SW 1271 (cell line): ENCODE data around the gene TENM4.

ENCODE experiments used
- DNase-seq, 2 experiments: peaks; one replicate each; lab custom pipeline; 2025; lab: John Stamatoyannopoulos, UW

TENM4 gene

GRCh38 chr11:78657441-78657840 is 783.4 kb downstream of the TENM4 start:
- no peak for DNase-seq

GRCh38 chr11:78656984-78657383 is 783.8 kb downstream of the TENM4 start:
- no peak for DNase-seq

DNA sequence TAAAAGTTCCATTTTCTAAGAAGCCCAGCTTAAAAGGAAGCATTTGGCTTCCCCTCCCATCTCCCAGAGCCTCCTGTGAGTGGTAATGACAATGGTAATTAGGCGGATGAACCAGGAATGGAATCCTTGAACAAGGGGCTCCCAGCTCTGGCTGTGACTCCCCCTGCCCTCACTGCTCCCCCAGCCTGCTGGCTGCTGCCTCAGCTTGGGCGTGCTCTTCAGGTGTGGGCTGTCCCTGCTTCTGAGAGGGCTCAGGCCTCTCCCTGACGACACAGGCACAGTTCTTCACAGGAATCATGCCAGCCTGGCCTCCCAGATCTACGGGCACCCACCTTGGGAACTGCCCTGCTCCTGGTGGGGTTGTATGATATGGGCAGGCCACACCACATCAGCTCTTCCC is 784.5 kb downstream of the TENM4 start:
- DNase-seq: no peak

GRCh38 chr11:78655561-78655960 is 785.3 kb downstream of the TENM4 start:
- DNase-seq: no peak

- DNase-seq: no peak
Observed at GRCh38 chr11:78654866-78655265, 786.0 kb downstream of the TENM4 start.

DNA sequence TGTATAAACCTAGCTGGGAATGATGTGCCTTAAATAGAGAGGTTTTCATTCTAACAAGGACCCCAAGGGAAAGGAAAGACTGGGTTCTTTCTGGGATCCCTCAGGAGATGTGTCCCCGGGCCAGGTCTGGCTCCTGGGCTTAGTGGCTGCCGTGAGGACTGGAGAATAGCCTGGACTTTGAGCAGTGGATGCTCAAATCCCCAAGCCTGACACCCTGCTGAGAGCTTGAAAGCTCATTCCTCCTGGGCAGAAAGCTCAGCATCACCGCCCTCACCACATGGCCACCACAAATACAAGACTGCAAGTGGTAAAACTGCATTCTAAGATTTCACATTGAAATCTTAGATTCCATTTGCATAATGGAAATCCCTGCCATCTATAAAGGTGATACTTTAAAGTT is 786.8 kb downstream of the TENM4 start:
- DNase-seq: no peak

DNA sequence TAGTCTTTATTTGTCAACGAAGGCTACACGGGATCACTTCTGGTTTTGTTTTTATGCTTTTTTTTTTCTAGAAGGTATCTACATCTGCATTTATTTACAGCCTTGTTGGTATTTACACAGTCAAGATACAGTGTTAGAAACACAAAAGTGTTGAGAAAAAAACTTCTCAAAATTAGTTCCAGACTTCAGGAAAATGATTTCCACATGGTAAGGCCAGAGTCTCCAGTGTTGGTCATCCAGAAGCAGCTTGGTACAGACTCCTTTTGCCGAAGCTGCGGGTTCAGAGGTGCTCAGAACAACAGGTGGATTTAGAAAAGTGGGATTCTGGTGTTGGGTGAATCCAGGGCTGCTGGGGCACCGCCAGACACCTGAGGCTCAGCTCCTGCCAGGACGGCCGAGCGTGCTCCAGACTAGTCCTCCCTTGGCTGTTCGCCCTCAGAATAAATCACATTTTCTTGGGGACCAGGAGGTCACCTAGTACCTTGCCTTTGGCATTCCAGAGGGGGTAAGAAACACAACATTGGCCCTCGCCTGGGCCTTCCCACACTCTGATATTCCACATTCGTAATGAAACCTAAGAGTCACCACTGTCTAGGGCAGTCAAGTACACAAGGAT is 787.4 kb downstream of the TENM4 start:
- DNase-seq: no peak

- DNase-seq: no peak
Observed at GRCh38 chr11:78652843-78653239, 788.0 kb downstream of the TENM4 start.

- no peak for DNase-seq
Observed at GRCh38 chr11:78651923-78652842, 788.6 kb downstream of the TENM4 start.

DNA sequence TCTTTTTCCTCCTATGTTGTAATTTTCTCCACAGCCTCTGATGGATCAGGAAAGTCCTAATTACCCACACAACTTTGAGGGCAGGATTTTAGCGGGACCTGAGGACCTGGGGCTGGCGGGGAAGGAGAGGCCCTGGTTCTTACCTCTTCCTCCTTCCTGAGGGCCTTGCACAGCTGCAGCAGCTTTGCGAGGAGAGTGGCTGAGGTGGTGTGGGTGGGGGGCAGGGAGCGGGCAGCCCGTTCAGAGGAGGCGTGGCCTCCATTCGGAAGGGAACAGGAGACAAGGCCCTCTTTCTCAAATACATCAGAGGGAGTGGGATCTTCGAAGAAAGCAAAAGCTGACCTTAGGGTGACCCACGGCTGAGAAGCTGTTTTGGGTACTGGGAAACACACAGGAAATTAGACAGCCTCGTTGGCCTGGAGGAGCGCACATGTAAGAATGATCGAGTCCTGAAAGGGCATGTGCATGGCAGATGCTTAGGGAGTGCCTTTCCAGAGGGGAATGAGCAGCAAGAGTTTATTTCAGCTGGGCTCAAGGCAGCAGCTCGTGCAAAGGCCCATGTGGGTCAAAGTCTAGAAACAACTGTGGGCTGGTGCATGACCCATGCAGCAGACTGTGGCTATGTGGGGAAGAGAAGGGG is 789.6 kb downstream of the TENM4 start:
- DNase-seq: no peak

DNA sequence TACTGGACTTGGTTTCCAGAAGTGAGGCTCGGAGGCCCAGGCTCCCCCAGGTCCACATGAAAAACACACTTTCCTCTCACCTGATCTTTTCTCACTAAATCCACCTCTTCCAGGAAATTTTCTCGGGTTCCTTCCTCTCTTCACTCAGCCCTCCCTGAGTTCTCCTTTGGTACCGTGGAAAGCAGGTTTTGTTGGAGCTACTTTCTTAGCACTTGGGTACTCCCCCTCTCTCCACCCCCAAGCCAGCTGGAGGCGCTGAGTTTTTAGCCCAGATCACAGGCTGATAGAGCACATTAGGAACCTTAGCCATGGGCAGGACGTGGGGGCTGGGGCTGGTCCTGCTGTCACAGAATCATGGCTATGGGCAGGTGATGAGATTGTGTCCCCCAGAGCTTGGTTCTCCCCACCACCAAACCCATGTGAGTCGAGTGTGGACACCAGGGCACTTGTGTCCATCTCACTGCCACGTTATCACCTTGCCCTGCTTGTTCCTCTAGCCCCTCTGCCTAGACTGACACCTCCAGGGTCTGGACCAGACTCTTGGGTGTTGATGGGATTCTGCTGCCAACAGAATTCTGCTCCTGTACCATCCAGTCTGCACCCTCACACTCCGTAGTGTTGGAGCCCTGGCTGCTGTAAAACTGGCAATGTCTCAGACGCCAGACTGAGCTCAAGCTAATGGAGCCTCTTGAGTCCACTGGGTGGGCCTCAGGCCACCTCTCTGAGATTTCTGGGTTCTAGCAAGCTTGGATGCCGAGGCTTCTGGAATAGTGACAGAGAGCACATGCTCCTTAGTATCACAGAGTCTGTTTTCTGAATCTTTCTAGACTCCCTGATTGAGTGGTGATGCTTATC is 791.2 kb downstream of the TENM4 start:
- DNase-seq: no peak

GRCh38 chr11:78647986-78648875 is 792.6 kb downstream of the TENM4 start:
- no peak for DNase-seq

- no peak for DNase-seq
Observed at GRCh38 chr11:78647266-78647915, 793.4 kb downstream of the TENM4 start.

DNA sequence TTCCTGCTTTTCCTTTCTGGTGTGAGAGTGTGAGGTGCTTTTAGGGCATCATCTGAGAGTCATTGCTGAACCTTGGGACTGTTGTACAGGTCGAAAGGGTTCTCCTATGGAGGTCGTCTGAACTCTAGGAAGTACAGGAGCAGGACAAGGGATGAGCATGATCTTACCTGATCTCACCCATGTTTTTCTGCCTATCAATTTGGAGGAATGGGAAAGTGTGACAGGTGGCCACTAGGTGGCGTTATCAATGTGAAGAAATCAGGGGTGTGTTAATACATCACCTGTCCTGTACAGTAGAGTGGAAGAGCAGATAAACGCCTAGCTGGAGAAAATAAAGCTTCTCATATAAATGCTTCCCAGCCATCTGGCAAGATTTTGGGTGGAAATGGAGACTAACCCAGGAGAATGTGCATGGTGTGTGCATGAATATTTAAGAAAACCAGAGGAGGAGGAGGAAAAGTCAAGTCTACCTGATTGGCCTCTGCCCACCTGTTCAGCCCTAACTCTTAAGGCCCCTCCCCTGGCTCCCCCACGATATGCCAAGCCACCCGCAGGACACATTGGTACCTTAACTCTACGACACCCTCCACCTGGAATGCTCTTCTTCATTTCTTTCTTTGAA is 794.2 kb downstream of the TENM4 start:
- DNase-seq: peak; percentile 25 to 58

GRCh38 chr11:78645226-78646202 is 795.3 kb downstream of the TENM4 start:
- DNase-seq: peak; percentile 24 to 51

DNA sequence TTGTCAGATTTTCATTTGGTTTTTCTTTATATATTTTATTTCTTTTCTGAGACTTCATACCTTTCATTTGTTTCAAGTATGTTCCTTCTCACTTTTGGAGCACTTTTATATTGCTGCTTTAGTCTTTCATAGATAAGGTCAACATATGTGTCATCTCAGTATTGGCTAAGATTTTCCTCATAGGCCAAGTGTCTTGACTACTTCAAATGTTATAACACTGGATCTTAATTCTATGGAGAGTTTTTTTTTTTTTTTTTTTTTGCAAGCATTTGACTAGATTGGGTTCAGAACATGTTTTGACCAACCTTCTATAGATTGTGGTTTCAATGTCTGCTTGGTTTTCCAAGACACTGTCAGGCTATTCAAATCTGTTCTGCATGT is 797.2 kb downstream of the TENM4 start:
- no peak for DNase-seq

GRCh38 chr11:78642979-78643675 is 797.7 kb downstream of the TENM4 start:
- no peak for DNase-seq

DNA sequence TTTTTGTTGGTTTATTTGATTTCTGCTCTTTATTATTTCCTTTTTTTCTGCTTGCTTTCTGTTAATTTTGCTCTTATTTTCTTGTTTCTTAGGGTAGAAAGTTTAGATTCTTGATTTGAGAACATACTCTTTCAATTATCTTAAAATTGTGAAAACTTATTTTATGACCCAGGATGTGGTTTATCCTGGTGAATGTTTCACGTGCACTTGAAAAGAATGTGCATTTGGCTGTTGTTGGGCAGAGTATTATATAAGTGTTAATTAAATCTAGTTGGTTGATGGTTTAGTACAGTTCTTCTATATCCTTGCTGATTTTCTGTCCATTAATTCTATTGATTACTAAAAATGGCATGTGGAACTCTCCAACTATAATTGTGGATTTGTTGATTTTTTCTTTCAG is 799.3 kb downstream of the TENM4 start:
- DNase-seq: no peak
